ENCODE results near the gene PRDM11. TPM values are rescaled to one million over a fixed set of nuclear protein-coding genes. Genes with fewer than 3 reads are reported as not detected.

The PRDM11 gene
- total and polyA plus RNA-seq, 8 donors: 13.6 to 29.6 (median 21.4) TPM

GRCh38 chr11:45152740-45153595 is 6.5 kb downstream of the PRDM11 start:
- intact Hi-C loops (cut with DNase I): no loop called here
- TF ChIP-seq, protein P1, sequence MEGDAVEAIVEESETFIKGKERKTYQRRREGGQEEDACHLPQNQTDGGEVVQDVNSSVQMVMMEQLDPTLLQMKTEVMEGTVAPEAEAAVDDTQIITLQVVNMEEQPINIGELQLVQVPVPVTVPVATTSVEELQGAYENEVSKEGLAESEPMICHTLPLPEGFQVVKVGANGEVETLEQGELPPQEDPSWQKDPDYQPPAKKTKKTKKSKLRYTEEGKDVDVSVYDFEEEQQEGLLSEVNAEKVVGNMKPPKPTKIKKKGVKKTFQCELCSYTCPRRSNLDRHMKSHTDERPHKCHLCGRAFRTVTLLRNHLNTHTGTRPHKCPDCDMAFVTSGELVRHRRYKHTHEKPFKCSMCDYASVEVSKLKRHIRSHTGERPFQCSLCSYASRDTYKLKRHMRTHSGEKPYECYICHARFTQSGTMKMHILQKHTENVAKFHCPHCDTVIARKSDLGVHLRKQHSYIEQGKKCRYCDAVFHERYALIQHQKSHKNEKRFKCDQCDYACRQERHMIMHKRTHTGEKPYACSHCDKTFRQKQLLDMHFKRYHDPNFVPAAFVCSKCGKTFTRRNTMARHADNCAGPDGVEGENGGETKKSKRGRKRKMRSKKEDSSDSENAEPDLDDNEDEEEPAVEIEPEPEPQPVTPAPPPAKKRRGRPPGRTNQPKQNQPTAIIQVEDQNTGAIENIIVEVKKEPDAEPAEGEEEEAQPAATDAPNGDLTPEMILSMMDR (IDR thresholded peaks at IDR 0.05): no peak
- DNase-seq: no peak
- ATAC-seq: no peak
- no peaks in the 10 kb centered on the region for H3K9me3 ChIP-seq
- H3K36me3 ChIP-seq: no peaks in the 10 kb centered on the region
- no peaks in the 10 kb centered on the region for H3K27me3 ChIP-seq
- H3K4me3 ChIP-seq: no peak overlapping the region
- peaks cover 6 to 11% of the 10 kb centered on the region in 2 donors for H3K4me1 ChIP-seq
- H3K27ac ChIP-seq: no peak overlapping the region

- TF ChIP-seq, protein P1 (IDR thresholded peaks at IDR 0.05): no peak
- Histone ChIP-seq H3K4me1 (peaks cover 7 to 22% of the 10 kb centered on the region in 2 donors), H3K36me3 (no peaks in the 10 kb centered on the region), H3K9me3 (no peaks in the 10 kb centered on the region), H3K4me3 (no peak overlapping the region), H3K27ac (no peak overlapping the region), H3K27me3 (no peaks in the 10 kb centered on the region)
- intact Hi-C loops (cut with DNase I): no loop called here
- ATAC-seq (no peak), DNase-seq (no peak)
Measured at GRCh38 chr11:45154276-45154675, 7.8 kb downstream of the PRDM11 start.

DNA sequence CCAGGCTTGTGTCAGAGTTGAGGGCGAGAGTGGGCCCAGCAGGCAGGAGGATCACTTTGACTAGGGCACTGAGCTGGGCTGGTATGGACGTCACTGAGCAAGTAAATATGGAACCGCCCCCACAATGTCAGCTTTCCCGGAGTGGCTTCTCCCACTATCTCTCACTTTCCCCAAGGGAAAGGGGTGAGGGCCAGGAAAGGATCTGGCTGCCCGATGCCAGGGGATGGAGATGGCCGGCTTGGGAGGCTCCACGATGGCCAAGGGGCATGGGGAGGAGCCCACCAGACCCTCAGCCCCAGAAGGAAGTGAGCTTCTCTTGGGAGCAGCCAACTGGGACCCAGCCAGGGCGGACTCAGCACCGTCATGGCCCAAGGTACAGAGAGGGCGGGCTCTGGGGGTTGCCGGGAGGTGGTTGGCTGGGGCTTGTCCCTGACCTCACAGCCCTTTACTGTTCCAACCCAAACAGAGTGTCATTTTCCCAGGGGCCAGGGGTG is 8.7 kb downstream of the PRDM11 start:
- H3K9me3 ChIP-seq: no peaks in the 10 kb centered on the region
- H3K36me3 ChIP-seq: no peaks in the 10 kb centered on the region
- TF ChIP-seq, protein P1 (IDR thresholded peaks at IDR 0.05): no peak
- no peaks in the 10 kb centered on the region for H3K27me3 ChIP-seq
- ATAC-seq: no peak
- peaks cover 7 to 23% of the 10 kb centered on the region in 2 donors for H3K4me1 ChIP-seq
- intact Hi-C loops (cut with DNase I): no loop called here
- no peak overlapping the region for H3K27ac ChIP-seq
- H3K4me3 ChIP-seq: no peak overlapping the region
- no peak for DNase-seq

GRCh38 chr11:45155627-45156180 is 9.3 kb downstream of the PRDM11 start:
- intact Hi-C loops (cut with DNase I): no loop called here
- TF ChIP-seq, protein P1 (IDR thresholded peaks at IDR 0.05): no peak
- Histone ChIP-seq H3K36me3 (no peaks in the 10 kb centered on the region), H3K27ac (no peak overlapping the region), H3K4me3 (no peak overlapping the region), H3K9me3 (no peaks in the 10 kb centered on the region), H3K27me3 (no peaks in the 10 kb centered on the region), H3K4me1 (peaks cover 7 to 23% of the 10 kb centered on the region in 2 donors)
- DNase-seq: no peak
- ATAC-seq: no peak

- Histone ChIP-seq H3K4me1 (peaks cover 7 to 23% of the 10 kb centered on the region in 2 donors), H3K27ac (no peak overlapping the region), H3K36me3 (no peaks in the 10 kb centered on the region), H3K4me3 (no peak overlapping the region), H3K9me3 (no peaks in the 10 kb centered on the region), H3K27me3 (no peaks in the 10 kb centered on the region)
- no peak for ATAC-seq
- no peak for DNase-seq
- intact Hi-C loops (cut with DNase I): no loop called here
- TF ChIP-seq, protein P1 (IDR thresholded peaks at IDR 0.05): no peak
Measured at GRCh38 chr11:45156201-45156600, 9.8 kb downstream of the PRDM11 start.

Data from left lung (tissue), 10 donors.